ENCODE measurements around the gene NOL11.

Gene NOL11

DNA sequence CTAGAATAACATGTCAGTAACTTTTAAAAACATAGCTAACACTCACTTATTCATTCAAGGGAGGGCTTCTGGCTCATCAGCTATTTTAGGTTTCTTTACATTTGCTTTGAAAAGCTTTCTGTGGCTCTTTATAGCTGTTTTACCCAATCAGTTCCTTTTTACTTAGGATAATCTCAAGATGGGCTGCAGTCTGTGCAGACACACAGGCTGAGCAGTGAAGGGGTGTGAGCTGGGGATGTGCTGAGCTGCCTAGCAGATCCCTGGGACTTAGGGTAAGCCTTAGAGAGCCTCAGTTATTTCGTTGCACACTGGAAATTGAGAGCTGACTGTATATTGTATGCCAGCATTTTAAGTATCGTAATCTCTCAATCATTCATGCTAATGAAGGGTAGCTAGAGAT lies 30.2 kb upstream of the NOL11 start:
- TF ChIP-seq, protein P1, sequence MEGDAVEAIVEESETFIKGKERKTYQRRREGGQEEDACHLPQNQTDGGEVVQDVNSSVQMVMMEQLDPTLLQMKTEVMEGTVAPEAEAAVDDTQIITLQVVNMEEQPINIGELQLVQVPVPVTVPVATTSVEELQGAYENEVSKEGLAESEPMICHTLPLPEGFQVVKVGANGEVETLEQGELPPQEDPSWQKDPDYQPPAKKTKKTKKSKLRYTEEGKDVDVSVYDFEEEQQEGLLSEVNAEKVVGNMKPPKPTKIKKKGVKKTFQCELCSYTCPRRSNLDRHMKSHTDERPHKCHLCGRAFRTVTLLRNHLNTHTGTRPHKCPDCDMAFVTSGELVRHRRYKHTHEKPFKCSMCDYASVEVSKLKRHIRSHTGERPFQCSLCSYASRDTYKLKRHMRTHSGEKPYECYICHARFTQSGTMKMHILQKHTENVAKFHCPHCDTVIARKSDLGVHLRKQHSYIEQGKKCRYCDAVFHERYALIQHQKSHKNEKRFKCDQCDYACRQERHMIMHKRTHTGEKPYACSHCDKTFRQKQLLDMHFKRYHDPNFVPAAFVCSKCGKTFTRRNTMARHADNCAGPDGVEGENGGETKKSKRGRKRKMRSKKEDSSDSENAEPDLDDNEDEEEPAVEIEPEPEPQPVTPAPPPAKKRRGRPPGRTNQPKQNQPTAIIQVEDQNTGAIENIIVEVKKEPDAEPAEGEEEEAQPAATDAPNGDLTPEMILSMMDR (IDR thresholded peaks at IDR 0.05; ENCODE audit: low read depth, low read length) = no peak
- in situ Hi-C loops (cut with HindIII; ENCODE audit: low sequenced_read_pairs) = no loop called here
- H3K4me3 ChIP-seq (ENCODE audit: low read depth, low read length) = no peak overlapping the region
- DNase-seq (ENCODE audit: low read depth, low spot score) = no peak

DNA sequence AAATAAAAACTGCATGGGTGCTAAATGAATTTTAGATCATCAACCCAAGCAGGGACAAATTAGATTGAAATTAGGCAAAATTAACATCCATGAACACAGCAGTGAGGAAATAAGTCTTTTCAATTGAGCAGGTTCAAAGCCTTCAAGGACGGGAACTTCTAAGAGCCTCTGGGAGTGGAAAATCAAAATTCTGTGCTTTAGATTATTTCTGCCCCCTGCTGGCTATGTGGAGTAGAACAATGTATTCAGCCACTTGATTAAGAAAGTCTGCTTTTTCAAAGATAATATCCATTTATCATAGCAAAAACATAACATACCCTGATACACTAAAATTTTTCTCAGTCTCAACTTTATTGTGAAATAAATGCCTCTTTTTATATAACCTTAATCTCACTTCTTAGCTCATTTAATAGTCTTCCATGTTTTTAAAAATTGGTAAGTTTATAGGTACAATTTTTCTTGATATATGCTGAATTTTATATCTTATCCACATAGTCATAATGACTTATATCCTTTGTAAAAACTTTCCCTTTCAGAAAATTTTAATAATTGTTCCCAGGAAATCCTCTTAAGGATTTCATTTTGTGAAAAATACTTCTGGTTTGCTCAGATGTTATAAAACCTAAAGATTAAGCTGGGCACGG lies 28.1 kb upstream of the NOL11 start:
- DNase-seq (ENCODE audit: low read depth, low spot score) = peak; percentile 74
- TF ChIP-seq, protein P1 (IDR thresholded peaks at IDR 0.05; ENCODE audit: low read depth, low read length) = peak; percentile 65
- in situ Hi-C loops (cut with HindIII; ENCODE audit: low sequenced_read_pairs) = no loop called here
- H3K4me3 ChIP-seq (ENCODE audit: low read depth, low read length) = no peak overlapping the region

DNA sequence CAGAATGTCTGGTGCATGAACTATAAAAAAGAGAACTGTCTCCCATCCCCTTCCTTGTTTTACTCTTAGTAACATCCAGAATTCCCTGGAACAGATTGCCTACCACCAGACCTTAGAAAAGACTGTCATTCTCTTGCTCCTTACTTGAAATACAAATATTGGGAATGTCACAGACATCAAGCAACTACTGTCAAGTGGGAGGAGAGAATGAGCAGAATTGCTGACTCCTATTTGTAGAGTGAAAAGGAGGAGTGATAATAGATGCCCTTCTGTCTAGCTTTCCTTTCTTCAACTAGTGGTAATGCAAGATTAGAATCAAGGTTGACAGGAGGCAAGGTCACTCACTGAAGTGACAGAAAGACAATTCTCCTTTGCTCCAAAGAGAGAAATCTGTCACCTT lies 23.9 kb upstream of the NOL11 start:
- H3K4me3 ChIP-seq (ENCODE audit: low read depth, low read length) = no peak overlapping the region
- no peak for DNase-seq (ENCODE audit: low read depth, low spot score)
- in situ Hi-C loops (cut with HindIII; ENCODE audit: low sequenced_read_pairs) = no loop called here
- TF ChIP-seq, protein P1 (IDR thresholded peaks at IDR 0.05; ENCODE audit: low read depth, low read length) = no peak

DNA sequence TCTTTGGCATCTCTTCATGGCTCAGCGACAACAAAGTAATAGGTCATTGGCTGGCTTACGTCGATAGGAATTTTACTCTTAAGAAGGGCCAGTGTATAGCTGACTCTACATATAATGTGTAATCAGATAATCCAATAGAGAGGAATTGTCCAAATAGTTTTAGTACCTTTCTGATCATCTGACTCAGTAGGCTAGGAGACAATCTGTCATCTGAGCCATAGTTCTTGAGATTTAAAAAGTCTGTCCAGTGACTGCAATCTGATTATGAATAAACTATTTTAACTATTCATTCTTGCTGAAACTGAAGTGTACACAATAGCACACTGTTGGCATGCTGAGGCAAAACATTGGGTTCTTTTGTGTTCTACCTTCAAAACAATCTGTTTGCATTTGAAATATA lies 21.4 kb upstream of the NOL11 start:
- DNase-seq (ENCODE audit: low read depth, low spot score) = no peak
- TF ChIP-seq, protein P1 (IDR thresholded peaks at IDR 0.05; ENCODE audit: low read depth, low read length) = no peak
- no peak overlapping the region for H3K4me3 ChIP-seq (ENCODE audit: low read depth, low read length)
- in situ Hi-C loops (cut with HindIII; ENCODE audit: low sequenced_read_pairs) = no loop called here

DNA sequence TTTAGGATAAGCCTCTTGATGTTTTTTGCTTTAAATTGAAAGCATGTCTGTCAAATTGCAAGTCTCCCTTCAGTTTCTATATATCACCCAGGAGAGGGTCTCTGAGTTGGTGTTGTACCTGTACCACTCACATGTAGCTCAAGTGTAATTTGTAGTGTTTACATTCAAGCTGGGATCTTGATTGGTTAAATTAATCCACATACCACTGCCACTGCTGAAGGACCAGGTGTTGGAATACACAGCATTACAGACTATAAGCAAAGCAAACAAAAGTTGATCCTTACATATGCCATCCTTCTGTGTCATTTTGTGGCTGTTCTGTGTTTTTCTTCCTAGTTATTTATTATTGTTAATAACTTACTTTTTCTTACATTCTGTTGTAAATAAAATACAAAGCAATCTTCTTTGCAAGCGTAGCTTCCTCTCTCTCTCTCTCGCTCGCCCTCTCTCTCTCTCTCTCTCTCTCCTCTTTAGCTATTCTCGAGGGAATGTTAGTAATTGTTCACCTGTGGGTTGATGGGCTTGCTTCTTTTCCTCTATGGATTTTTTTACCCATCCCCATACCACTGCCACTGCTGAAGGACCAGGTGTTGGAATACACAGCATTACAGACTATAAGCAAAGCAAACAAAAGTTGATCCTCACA lies 20.8 kb upstream of the NOL11 start:
- DNase-seq (ENCODE audit: low read depth, low spot score) = no peak
- in situ Hi-C loops (cut with HindIII; ENCODE audit: low sequenced_read_pairs) = no loop called here
- no peak overlapping the region for H3K4me3 ChIP-seq (ENCODE audit: low read depth, low read length)
- TF ChIP-seq, protein P1 (IDR thresholded peaks at IDR 0.05; ENCODE audit: low read depth, low read length) = no peak

DNA sequence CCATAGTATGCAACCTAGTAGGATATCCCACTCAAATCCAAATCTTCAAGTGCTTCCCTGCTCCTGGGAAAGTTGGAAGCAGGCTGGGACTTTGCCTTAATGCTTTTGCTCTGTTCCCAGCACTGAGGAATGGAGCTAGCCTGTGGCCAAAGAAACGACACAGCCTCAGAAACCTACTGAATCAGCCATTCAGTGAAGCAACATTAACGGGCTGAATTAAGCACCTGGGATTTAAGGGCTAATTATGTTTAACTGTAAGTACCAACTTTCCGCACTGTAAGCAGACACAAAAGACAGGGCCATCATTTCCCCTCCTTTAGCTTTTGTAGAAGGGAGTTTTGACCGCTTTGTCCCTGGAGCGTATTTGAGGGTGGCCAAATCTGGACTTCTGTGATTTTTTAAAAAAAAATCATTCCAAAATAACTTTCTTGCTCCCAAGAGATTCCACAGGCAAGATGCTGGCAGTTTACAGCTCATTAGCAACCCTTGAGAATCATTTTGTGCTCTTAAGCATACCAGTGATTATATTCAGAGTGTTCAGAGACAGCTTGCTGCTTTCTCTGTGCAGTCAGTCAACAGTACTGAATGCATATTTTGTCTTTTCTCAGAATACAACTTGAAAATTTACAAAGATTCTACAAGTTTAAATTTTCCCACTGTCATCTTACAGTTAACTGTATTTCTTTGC lies 17.6 kb upstream of the NOL11 start:
- no peak overlapping the region for H3K4me3 ChIP-seq (ENCODE audit: low read depth, low read length)
- TF ChIP-seq, protein P1 (IDR thresholded peaks at IDR 0.05; ENCODE audit: low read depth, low read length) = no peak
- in situ Hi-C loops (cut with HindIII; ENCODE audit: low sequenced_read_pairs) = no loop called here
- no peak for DNase-seq (ENCODE audit: low read depth, low spot score)

All from astrocyte of the spinal cord (primary cell).